Measurements from ENCODE around the gene ZBTB20.

- TF ChIP-seq CTCF (IDR thresholded peaks at IDR 0.05) (no peak), POLR2A (IDR thresholded peaks at IDR 0.05) (no peak)
Observed at GRCh38 chr3:114333180-114333922, 813.7 kb downstream of the ZBTB20 start.

Data from thyroid gland (tissue), 4 donors.